ENCODE measurements around the gene UROD.

UROD gene

GRCh38 chr1:45013551-45014209, 1.6 kb downstream of the UROD start:
- TF ChIP-seq, protein P1, sequence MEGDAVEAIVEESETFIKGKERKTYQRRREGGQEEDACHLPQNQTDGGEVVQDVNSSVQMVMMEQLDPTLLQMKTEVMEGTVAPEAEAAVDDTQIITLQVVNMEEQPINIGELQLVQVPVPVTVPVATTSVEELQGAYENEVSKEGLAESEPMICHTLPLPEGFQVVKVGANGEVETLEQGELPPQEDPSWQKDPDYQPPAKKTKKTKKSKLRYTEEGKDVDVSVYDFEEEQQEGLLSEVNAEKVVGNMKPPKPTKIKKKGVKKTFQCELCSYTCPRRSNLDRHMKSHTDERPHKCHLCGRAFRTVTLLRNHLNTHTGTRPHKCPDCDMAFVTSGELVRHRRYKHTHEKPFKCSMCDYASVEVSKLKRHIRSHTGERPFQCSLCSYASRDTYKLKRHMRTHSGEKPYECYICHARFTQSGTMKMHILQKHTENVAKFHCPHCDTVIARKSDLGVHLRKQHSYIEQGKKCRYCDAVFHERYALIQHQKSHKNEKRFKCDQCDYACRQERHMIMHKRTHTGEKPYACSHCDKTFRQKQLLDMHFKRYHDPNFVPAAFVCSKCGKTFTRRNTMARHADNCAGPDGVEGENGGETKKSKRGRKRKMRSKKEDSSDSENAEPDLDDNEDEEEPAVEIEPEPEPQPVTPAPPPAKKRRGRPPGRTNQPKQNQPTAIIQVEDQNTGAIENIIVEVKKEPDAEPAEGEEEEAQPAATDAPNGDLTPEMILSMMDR (IDR thresholded peaks at IDR 0.05; ENCODE audit: low read depth, low read length) = no peak
- H3K4me3 ChIP-seq (replicated peaks in 1 of 2; ENCODE audit: low read depth in 2 of 2, low read length in 2 of 2) = no peak overlapping the region
- DNase-seq (ENCODE audit: low read depth in 2 of 2) = no peak

DNA sequence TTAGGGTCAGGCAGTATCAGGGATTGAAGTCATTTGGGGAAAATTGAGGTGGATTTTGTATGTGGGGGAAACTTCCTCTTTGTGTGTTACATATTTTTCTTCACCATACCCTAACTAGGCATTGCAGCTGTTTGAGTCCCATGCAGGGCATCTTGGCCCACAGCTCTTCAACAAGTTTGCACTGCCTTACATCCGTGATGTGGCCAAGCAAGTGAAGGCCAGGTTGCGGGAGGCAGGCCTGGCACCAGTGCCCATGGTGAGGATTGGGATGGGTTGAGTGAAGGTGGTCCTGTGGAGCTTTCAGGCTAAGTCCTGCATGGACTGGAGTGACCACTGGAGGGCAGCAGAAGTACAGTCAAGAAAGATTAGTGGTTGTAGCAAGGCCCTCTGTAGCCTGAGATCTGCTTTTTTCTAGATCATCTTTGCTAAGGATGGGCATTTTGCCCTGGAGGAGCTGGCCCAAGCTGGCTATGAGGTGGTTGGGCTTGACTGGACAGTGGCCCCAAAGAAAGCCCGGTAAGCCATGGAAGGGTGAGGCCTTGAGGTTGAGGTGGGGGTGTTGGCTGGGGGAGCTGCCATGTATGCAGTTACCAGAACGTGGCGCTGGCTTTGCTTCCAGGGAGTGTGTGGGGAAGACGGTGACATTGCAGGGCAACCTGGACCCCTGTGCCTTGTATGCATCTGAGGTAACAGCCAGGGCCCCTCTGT, 2.4 kb downstream of the UROD start:
- H3K4me3 ChIP-seq (replicated peaks in 1 of 2; ENCODE audit: low read depth in 2 of 2, low read length in 2 of 2) = no peak overlapping the region
- TF ChIP-seq, protein P1 (IDR thresholded peaks at IDR 0.05; ENCODE audit: low read depth, low read length) = peak; percentile 89
- DNase-seq (ENCODE audit: low read depth in 2 of 2) = peak; percentile 93

DNA sequence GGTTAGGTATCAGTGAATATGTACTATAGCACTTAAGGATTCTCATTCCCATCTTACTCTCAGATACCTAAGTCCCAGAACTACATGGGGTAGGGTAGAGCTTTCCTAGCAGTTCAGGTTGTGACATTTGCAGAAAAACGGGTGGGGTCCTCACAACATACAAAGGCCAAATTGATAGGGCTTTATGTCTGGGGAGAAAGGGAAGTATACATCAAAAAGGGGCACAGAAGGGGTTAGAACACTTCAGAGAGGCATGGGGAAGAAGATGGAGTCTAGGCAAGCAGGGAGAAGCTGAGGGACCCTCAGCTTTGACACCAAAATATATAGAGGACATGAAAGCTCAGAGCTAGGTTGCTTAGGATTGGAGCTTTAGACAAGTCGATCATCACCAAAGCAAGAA, 3.6 kb downstream of the UROD start:
- TF ChIP-seq, protein P1 (IDR thresholded peaks at IDR 0.05; ENCODE audit: low read depth, low read length) = no peak
- H3K4me3 ChIP-seq (replicated peaks in 1 of 2; ENCODE audit: low read depth in 2 of 2, low read length in 2 of 2) = no peak overlapping the region
- DNase-seq (ENCODE audit: low read depth in 2 of 2) = no peak

- TF ChIP-seq, protein P1 (IDR thresholded peaks at IDR 0.05; ENCODE audit: low read depth, low read length) = no peak
- DNase-seq (ENCODE audit: low read depth in 2 of 2) = no peak
- no peak overlapping the region for H3K4me3 ChIP-seq (replicated peaks in 1 of 2; ENCODE audit: low read depth in 2 of 2, low read length in 2 of 2)
Measured at GRCh38 chr1:45016090-45016697, 4.1 kb downstream of the UROD start.

DNA sequence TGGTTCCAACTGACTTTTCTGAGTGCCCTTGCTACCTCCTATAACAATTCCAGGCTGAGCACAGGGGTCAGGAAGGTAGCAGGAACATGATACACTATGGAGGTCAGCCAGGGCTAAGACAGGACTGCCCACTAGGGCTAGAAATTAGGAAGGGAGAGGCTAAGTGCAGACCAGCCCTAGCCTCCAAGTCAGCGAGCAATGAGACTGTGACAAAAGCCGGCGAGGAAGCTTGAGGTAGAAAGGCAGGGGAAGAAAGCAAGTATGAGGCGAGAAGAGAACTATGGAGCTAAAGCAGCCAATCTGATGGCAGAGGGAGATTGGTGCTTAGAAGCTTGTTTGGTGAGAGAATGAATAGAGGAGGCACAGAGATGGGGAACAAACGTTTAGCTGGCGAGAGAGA, 4.7 kb downstream of the UROD start:
- TF ChIP-seq, protein P1 (IDR thresholded peaks at IDR 0.05; ENCODE audit: low read depth, low read length) = no peak
- DNase-seq (ENCODE audit: low read depth in 2 of 2) = no peak
- no peak overlapping the region for H3K4me3 ChIP-seq (replicated peaks in 1 of 2; ENCODE audit: low read depth in 2 of 2, low read length in 2 of 2)

DNA sequence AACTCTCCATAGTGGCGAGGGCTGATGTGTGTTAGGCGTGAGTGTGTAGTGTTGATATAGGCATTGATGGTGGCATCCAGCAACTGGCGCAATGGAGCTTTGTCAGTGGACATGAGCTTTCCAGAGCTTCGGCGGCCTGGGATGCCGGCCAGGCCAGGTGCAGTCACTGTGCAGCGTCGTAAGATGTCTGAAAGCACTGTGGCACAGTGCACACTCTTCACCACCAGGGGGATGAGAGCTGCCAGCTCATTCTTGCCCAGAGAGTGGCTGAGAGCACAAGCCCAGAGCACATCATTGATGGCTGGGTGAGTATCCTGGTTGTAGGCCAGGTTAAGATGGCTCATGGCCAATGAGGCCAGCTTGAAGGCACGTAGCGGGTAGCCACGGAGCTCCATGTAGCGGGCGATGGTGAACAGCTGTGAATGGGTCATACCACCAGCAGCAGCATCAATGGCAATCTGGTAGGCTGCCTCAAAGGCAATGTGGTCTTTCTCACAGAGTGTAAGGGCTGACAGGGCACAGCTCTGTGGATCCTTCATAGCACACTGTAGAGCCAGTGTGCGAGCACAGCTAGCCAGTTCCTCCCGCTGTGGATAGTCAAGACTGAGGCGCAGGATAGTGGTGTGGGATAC, 6.7 kb downstream of the UROD start:
- peak; percentile 71 to 77 for DNase-seq (ENCODE audit: low read depth in 2 of 2)
- H3K4me3 ChIP-seq (replicated peaks in 1 of 2; ENCODE audit: low read depth in 2 of 2, low read length in 2 of 2) = no peak overlapping the region
- TF ChIP-seq, protein P1 (IDR thresholded peaks at IDR 0.05; ENCODE audit: low read depth, low read length) = peak; percentile 91
